ENCODE measurements around the gene AGAP1.

- TF ChIP-seq POLR2A (IDR thresholded peaks at IDR 0.05): no peak
- no peak for TF ChIP-seq CTCF (IDR thresholded peaks at IDR 0.05)
These were observed 443.7 kb downstream of the AGAP1 start for GRCh38 chr2:235937526-235937925.

Data from uterus (tissue), 2 donors.